Thoracic aorta endothelial cell (primary cell): ENCODE measurements around the gene YPEL1. TPM values are rescaled to one million over a fixed set of nuclear protein-coding genes. Genes with fewer than 3 reads are reported as not detected.
A peak's percentile ranks its signal among the peaks of the same experiment; 100 is the strongest.

Source experiments
- small RNA-seq: library from RNA; depleted of rRNA; stranded (forward); fragments of <200 nt; gene quantifications from one replicate; pipeline ENCODE3, GENCODE V24; 2012
- total RNA-seq: library from RNA; depleted of rRNA; stranded (reverse); fragments of >200 nt; gene quantifications from 2 replicates; pipeline ENCODE4 v1.2.3, GENCODE V29; 2012

Gene YPEL1
- total RNA-seq, result 2.3 and 2.6 TPM in 2 replicates

GRCh38 chr22:21735200-21736083 lies at the start of gene YPEL1:
Gene YPEL1 (minus strand): TSS chr22:21735794. CDS start chr22:21710744, 25,050 bp downstream.

Small RNAs within 50 kb of the gene (small RNA-seq; reads per million reads assigned to genes)
- gene MIR301B (5.1 reads per million, percentile 81 among the genes with 10 or more reads in this experiment), gene RN7SL280P (not detected)

Other genes starting within 250 kb of the YPEL1 start
- gene RIMBP3C, start 184.3 kb downstream of the YPEL1 start, total RNA-seq, result not detected in 2 replicates
- gene UBE2L3, start 168.1 kb downstream of the YPEL1 start, total RNA-seq, result 76.7 and 77.7 TPM in 2 replicates
- 30.1 and 34.7 TPM in 2 replicates for gene YDJC, start 105.8 kb downstream of the YPEL1 start, total RNA-seq
- gene CCDC116, start 103.0 kb downstream of the YPEL1 start, total RNA-seq, result 0.13 and 0.14 TPM in 2 replicates
- gene SDF2L1, start 93.5 kb downstream of the YPEL1 start, total RNA-seq, result 24.8 and 26.5 TPM in 2 replicates
- gene PPIL2, start 69.8 kb downstream of the YPEL1 start, total RNA-seq, result 30.2 and 36.0 TPM in 2 replicates
- 87.6 and 107 TPM in 2 replicates for gene MAPK1, start 131.9 kb upstream of the YPEL1 start, total RNA-seq
- 142 and 172 TPM in 2 replicates for gene PPM1F, start 217.1 kb upstream of the YPEL1 start, total RNA-seq
- gene TOP3B, start 247.0 kb upstream of the YPEL1 start, total RNA-seq, result 40.0 and 42.6 TPM in 2 replicates